Measurements from ENCODE around the gene NHLRC4. TPM values are rescaled to one million over a fixed set of nuclear protein-coding genes. Genes with fewer than 3 reads are reported as not detected.
"Not testable (repeated sequence)": the region's sequence is repeated elsewhere in the genome, so short reads cannot be mapped to it uniquely, and the experiment has no call there.

NHLRC4 gene
- total RNA-seq, 2 donors from 2014 or later: 0.52 TPM; not detected in 1

DNA sequence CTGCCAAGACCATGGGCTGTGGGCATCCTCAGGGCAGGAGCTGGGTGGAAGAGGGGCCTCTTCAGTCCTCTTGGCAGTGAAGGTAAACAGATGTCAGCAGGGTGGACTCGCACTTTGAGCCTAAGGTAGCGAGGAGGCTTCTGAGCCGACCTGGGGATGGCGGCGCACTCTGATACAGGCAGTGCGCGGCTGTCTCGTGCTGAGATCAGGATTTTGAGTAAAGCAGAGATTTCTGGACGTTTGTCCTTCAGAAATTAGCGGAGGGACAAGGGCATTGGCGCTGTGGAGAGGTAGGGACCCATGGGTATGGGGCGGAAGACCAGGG, 29.9 kb downstream of the NHLRC4 start:
- H3K27me3 ChIP-seq: no peaks in the 10 kb centered on the region
- peak overlapping the region; percentile 19 to 95 (median 69) for H3K27ac ChIP-seq
- DNase-seq (peak in 1 of 4 donors; percentile 32), ATAC-seq (no peak)
- peaks cover 0 to 4% of the 10 kb centered on the region in 2 donors for H3K36me3 ChIP-seq (replicated peaks in 1 of 2; ENCODE audit: insufficient read depth in 1 of 2, low read depth in 2 of 2)
- WGBS, 2 donors: 45 to 62% methylated on average over 12 of the region's 12 CpGs
- intact Hi-C loops (cut with DNase I): no loop called here
- H3K9me3 ChIP-seq: no peaks in the 10 kb centered on the region
- peaks cover 63% of the 10 kb centered on the region for H3K4me1 ChIP-seq
- no peak overlapping the region for H3K4me3 ChIP-seq
- no peak for TF ChIP-seq POLR2A (IDR thresholded peaks at IDR 0.05)
- TF ChIP-seq, protein P1, sequence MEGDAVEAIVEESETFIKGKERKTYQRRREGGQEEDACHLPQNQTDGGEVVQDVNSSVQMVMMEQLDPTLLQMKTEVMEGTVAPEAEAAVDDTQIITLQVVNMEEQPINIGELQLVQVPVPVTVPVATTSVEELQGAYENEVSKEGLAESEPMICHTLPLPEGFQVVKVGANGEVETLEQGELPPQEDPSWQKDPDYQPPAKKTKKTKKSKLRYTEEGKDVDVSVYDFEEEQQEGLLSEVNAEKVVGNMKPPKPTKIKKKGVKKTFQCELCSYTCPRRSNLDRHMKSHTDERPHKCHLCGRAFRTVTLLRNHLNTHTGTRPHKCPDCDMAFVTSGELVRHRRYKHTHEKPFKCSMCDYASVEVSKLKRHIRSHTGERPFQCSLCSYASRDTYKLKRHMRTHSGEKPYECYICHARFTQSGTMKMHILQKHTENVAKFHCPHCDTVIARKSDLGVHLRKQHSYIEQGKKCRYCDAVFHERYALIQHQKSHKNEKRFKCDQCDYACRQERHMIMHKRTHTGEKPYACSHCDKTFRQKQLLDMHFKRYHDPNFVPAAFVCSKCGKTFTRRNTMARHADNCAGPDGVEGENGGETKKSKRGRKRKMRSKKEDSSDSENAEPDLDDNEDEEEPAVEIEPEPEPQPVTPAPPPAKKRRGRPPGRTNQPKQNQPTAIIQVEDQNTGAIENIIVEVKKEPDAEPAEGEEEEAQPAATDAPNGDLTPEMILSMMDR (IDR thresholded peaks at IDR 0.05): no peak

GRCh38 chr16:597655-598054, 30.9 kb downstream of the NHLRC4 start:
- DNase-seq; H3K4me3 ChIP-seq; H3K36me3 ChIP-seq (replicated peaks in 1 of 2; ENCODE audit: insufficient read depth in 1 of 2, low read depth in 2 of 2); H3K27ac ChIP-seq; intact Hi-C loops (cut with DNase I); ATAC-seq; H3K9me3 ChIP-seq; H3K27me3 ChIP-seq: not testable (repeated sequence)
- WGBS, 2 donors: 93 to 98% methylated on average over 7 of the region's 7 CpGs
- peaks cover 53% of the 10 kb centered on the region for H3K4me1 ChIP-seq

DNA sequence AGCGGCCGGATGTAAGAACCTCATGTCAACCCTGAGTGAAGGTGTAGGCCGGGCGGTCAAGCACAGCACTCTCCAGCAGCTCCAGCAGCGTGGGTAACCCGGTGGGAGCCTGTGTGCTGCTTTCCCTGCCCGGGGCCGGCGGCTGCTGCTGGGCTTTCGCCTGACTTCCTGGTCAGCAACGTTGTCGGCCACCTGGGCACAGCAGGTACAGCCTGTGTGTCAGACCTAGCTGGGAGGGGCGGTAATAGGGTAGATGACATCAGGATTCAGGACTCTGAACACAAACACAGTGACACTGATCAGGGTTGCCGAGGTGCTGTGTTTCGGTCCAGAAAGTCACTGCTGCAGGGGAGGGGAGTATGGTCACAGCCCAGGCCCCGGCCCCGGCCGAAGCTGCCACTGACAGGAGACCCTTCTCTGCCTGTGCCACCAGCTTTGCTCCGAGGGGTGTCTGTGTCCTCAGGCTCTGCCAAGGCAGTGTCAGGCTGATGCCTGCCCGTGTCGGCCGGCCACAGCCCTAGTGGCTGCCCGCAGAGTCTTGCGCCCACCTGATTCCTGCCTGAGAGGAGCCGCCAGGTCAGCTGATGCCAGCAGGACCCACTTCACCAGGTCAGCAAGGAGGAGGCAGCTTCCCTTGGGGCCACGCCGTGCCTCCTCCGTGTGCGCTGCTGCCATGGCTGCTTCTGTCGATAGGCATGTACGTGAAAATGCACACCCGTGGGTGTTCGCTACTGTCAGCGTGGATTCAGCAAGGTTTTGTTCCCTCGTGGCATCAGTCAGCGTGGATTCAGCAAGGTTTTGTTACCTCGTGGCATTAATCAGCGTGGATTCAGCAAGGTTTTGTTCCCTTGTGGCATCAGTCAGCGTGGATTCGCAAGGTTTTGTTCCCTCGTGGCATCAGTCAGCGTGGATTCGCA, 32.3 kb downstream of the NHLRC4 start:
- intact Hi-C loops (cut with DNase I): no loop called here
- peaks cover 0 to 4% of the 10 kb centered on the region in 2 donors for H3K36me3 ChIP-seq (replicated peaks in 1 of 2; ENCODE audit: insufficient read depth in 1 of 2, low read depth in 2 of 2)
- no peaks in the 10 kb centered on the region for H3K9me3 ChIP-seq
- no peaks in the 10 kb centered on the region for H3K27me3 ChIP-seq
- ATAC-seq (no peak), DNase-seq (peak in 1 of 4 donors; percentile 36)
- TF ChIP-seq POLR2A (IDR thresholded peaks at IDR 0.05): no peak
- TF ChIP-seq, protein P1 (IDR thresholded peaks at IDR 0.05): no peak
- no peak overlapping the region for H3K4me3 ChIP-seq
- no peak overlapping the region for H3K27ac ChIP-seq
- H3K4me1 ChIP-seq: peaks cover 45% of the 10 kb centered on the region
- WGBS, 2 donors: 93 to 96% methylated on average over 23 to 38 of the region's 43 CpGs

- DNase-seq (no peak), ATAC-seq (no peak)
- intact Hi-C loops (cut with DNase I): no loop called here
- Histone ChIP-seq H3K27ac (no peak overlapping the region), H3K4me3 (no peak overlapping the region), H3K36me3 (replicated peaks in 1 of 2; ENCODE audit: insufficient read depth in 1 of 2, low read depth in 2 of 2) (peaks cover 0 to 4% of the 10 kb centered on the region in 2 donors), H3K27me3 (no peaks in the 10 kb centered on the region), H3K4me1 (peaks cover 32% of the 10 kb centered on the region), H3K9me3 (no peaks in the 10 kb centered on the region)
- WGBS, 2 donors: 53 to 63% methylated on average over 6 to 7 of the region's 7 CpGs
- no peak for TF ChIP-seq POLR2A (IDR thresholded peaks at IDR 0.05)
- TF ChIP-seq, protein P1 (IDR thresholded peaks at IDR 0.05): peak in 1 of 7 experiments; percentile 10
Observed at GRCh38 chr16:600781-601180, 34.0 kb downstream of the NHLRC4 start.

DNA sequence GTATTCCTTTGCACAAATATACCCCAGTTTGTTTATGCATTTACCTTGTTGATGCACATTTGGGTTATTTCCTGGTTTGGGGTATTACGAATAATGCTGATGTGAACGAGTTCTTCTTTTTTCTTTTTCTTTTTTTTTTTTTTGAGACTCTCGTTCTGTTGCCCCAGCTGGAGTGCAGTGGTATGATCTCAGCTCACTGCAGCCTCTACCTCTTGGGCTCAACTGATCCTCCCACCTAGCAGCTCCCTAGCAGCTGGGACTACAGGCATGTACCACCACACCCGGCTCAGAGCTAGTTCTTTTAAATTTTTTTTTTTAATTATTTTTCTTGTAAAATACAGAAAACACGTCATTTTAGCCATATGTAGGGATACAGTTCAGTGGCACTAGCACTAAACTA, 37.1 kb downstream of the NHLRC4 start:
- Histone ChIP-seq H3K27me3 (no peaks in the 10 kb centered on the region), H3K9me3 (no peaks in the 10 kb centered on the region), H3K36me3 (replicated peaks in 1 of 2; ENCODE audit: insufficient read depth in 1 of 2, low read depth in 2 of 2) (peaks cover 0 to 4% of the 10 kb centered on the region in 2 donors), H3K4me3 (no peak overlapping the region), H3K27ac (no peak overlapping the region), H3K4me1 (peaks cover 14% of the 10 kb centered on the region)
- intact Hi-C loops (cut with DNase I): no loop called here
- 81% methylated on average over 5 of the region's 5 CpGs for WGBS, 2 donors
- ATAC-seq (no peak), DNase-seq (no peak)
- TF ChIP-seq, protein P1 (IDR thresholded peaks at IDR 0.05): no peak
- TF ChIP-seq POLR2A (IDR thresholded peaks at IDR 0.05): no peak

All from body of pancreas (tissue), 4 donors.